IPS DF 6.9 (cell line): ENCODE measurements around the gene GTPBP10.

Experiments used
- DNase-seq: peaks from one replicate; pipeline ENCODE4 v3.0.0-alpha.2; 2013; ENCODE audit warnings: low read depth, low spot score
- H3K27ac ChIP-seq: one replicate; pipeline ENCODE4 v1.5.1; 2013; ENCODE audit warnings: low read length, control low read depth
- H3K27me3 ChIP-seq: 2 replicates; pipeline ENCODE4 v1.6.1; 2013; ENCODE audit warnings: mild to moderate bottlenecking, low read length; ENCODE audit not compliant: control insufficient read depth, insufficient read depth
- H3K36me3 ChIP-seq: 2 replicates; pipeline ENCODE4 v1.6.1; 2013; ENCODE audit warnings: low read length; ENCODE audit not compliant: control insufficient read depth, insufficient read depth
- H3K4me1 ChIP-seq: 2 replicates; pipeline ENCODE4 v1.6.1; 2013; ENCODE audit warnings: low read length; ENCODE audit not compliant: control insufficient read depth, insufficient read depth
- H3K4me3 ChIP-seq: 2 replicates; pipeline ENCODE4 v1.5.1; 2013; ENCODE audit warnings: mild to moderate bottlenecking, low read length
- H3K9me3 ChIP-seq: 2 replicates; pipeline ENCODE4 v1.6.1; 2013; ENCODE audit warnings: low read length, inconsistent platforms; ENCODE audit not compliant: control insufficient read depth, insufficient read depth
- WGBS: extraction: QIAGEN DNeasy Blood & Tissue Kit; methylation state at CpG from one replicate; pipeline ENCODE4 v1.1.7; 2013; ENCODE audit warnings: mixed read lengths, missing lambda C conversion rate; ENCODE audit not compliant: insufficient read length, insufficient coverage; 5-methylcytosine and 5-hydroxymethylcytosine counted together

The GTPBP10 gene

GRCh38 chr7:90383422-90383821, 36.9 kb downstream of the GTPBP10 start:
- Histone ChIP-seq H3K36me3 (no peaks in the 10 kb centered on the region), H3K27ac (no peak overlapping the region), H3K4me3 (no peak overlapping the region), H3K9me3 (no peaks in the 10 kb centered on the region), H3K4me1 (no peaks in the 10 kb centered on the region), H3K27me3 (no peaks in the 10 kb centered on the region)
- DNase-seq: no peak
- WGBS: no CpG with 5 or more reads among the region's 1 CpG

- Histone ChIP-seq H3K4me1 (no peaks in the 10 kb centered on the region), H3K36me3 (no peaks in the 10 kb centered on the region), H3K27ac (no peak overlapping the region), H3K27me3 (no peaks in the 10 kb centered on the region), H3K9me3 (no peaks in the 10 kb centered on the region), H3K4me3 (no peak overlapping the region)
- no peak for DNase-seq
- no CpG with 5 or more reads among the region's 3 CpGs for WGBS
Measured at GRCh38 chr7:90383861-90384260, 37.3 kb downstream of the GTPBP10 start.

- H3K9me3 ChIP-seq: no peaks in the 10 kb centered on the region
- H3K4me1 ChIP-seq: no peaks in the 10 kb centered on the region
- DNase-seq: no peak
- H3K4me3 ChIP-seq: no peak overlapping the region
- H3K36me3 ChIP-seq: no peaks in the 10 kb centered on the region
- no peak overlapping the region for H3K27ac ChIP-seq
- H3K27me3 ChIP-seq: no peaks in the 10 kb centered on the region
Measured at GRCh38 chr7:90384433-90384832, 37.9 kb downstream of the GTPBP10 start.

- Histone ChIP-seq H3K9me3 (no peaks in the 10 kb centered on the region), H3K27ac (no peak overlapping the region), H3K27me3 (no peaks in the 10 kb centered on the region), H3K36me3 (no peaks in the 10 kb centered on the region), H3K4me3 (no peak overlapping the region), H3K4me1 (no peaks in the 10 kb centered on the region)
- WGBS: no CpG with 5 or more reads among the region's 2 CpGs
- no peak for DNase-seq
Measured at GRCh38 chr7:90387470-90388240, 41.1 kb downstream of the GTPBP10 start.

GRCh38 chr7:90390926-90391325, 44.4 kb downstream of the GTPBP10 start:
- Histone ChIP-seq H3K27me3 (no peaks in the 10 kb centered on the region), H3K27ac (no peak overlapping the region), H3K36me3 (no peaks in the 10 kb centered on the region), H3K4me3 (no peak overlapping the region), H3K9me3 (no peaks in the 10 kb centered on the region), H3K4me1 (no peaks in the 10 kb centered on the region)
- no peak for DNase-seq

GRCh38 chr7:90391488-90391887, 45.0 kb downstream of the GTPBP10 start:
- no peaks in the 10 kb centered on the region for H3K27me3 ChIP-seq
- DNase-seq: no peak
- WGBS: no CpG with 5 or more reads among the region's 5 CpGs
- H3K9me3 ChIP-seq: no peaks in the 10 kb centered on the region
- no peaks in the 10 kb centered on the region for H3K4me1 ChIP-seq
- no peaks in the 10 kb centered on the region for H3K36me3 ChIP-seq
- H3K4me3 ChIP-seq: no peak overlapping the region
- no peak overlapping the region for H3K27ac ChIP-seq

GRCh38 chr7:90396420-90396819, 49.9 kb downstream of the GTPBP10 start:
- no CpG with 5 or more reads among the region's 4 CpGs for WGBS
- Histone ChIP-seq H3K4me3 (no peak overlapping the region), H3K27me3 (no peaks in the 10 kb centered on the region), H3K9me3 (no peaks in the 10 kb centered on the region), H3K4me1 (no peaks in the 10 kb centered on the region), H3K36me3 (no peaks in the 10 kb centered on the region), H3K27ac (no peak overlapping the region)
- no peak for DNase-seq

GRCh38 chr7:90401989-90402388, 55.5 kb downstream of the GTPBP10 start:
- Histone ChIP-seq H3K9me3 (no peaks in the 10 kb centered on the region), H3K27ac (no peak overlapping the region), H3K27me3 (no peaks in the 10 kb centered on the region; the same call in 1 of the 2 replicates), H3K4me3 (no peak overlapping the region), H3K36me3 (no peaks in the 10 kb centered on the region), H3K4me1 (no peaks in the 10 kb centered on the region)
- no CpG with 5 or more reads among the region's 4 CpGs for WGBS
- DNase-seq: no peak

- peaks cover 2% of the 10 kb centered on the region; the same call in 1 of the 2 replicates for H3K36me3 ChIP-seq
- H3K4me3 ChIP-seq: peak overlapping the region; percentile 62; the same call in 1 of the 2 replicates
- no peaks in the 10 kb centered on the region for H3K4me1 ChIP-seq
- DNase-seq: no peak
- no peaks in the 10 kb centered on the region for H3K9me3 ChIP-seq
- H3K27ac ChIP-seq: no peak overlapping the region
- no CpG with 5 or more reads among the region's 1 CpG for WGBS
- H3K27me3 ChIP-seq: no peaks in the 10 kb centered on the region; the same call in 1 of the 2 replicates
Measured at GRCh38 chr7:90402785-90403173, 56.3 kb downstream of the GTPBP10 start.

- no peak within 1 kb of the TSS for H3K27ac ChIP-seq
- H3K4me1 ChIP-seq: no peaks in the 10 kb centered on the region
- peak; percentile 94 for DNase-seq
- peak within 1 kb of the TSS; percentile 62; the same call in 1 of the 2 replicates for H3K4me3 ChIP-seq
- H3K27me3 ChIP-seq: no peaks in the 10 kb centered on the region; the same call in 1 of the 2 replicates
- WGBS: no CpG with 5 or more reads among the region's 35 CpGs
- H3K9me3 ChIP-seq: no peaks in the 10 kb centered on the region
- H3K36me3 ChIP-seq: peaks cover 2% of the 10 kb centered on the region; the same call in 1 of the 2 replicates
Measured at GRCh38 chr7:90403174-90404113, 56.9 kb downstream of the GTPBP10 start, which contains the start of gene CLDN12. CLDN12 (plus strand) TSS chr7:90403461; CDS start chr7:90412677, 9,216 bp downstream.
